Endothelial cell of umbilical vein (primary cell): ENCODE data around the gene KIAA0930.

ENCODE experiments used
- MYC ChIP-seq: IDR thresholded peaks from one replicate; pipeline ENCODE4 v1.6.1; 2011; ENCODE audit warnings: mild to moderate bottlenecking, low read depth, low read length
- POLR2A ChIP-seq: IDR thresholded peaks from 2 replicates; pipeline ENCODE4 v1.6.1; 2012; ENCODE audit warnings: low read depth, mild to moderate bottlenecking, control low read depth, low read length
- POLR2AphosphoS5 ChIP-seq: IDR thresholded peaks from 2 replicates; pipeline ENCODE4 v1.6.1; 2012; ENCODE audit warnings: low read depth, mild to moderate bottlenecking, control low read depth, low read length, moderate library complexity; ENCODE audit not compliant: insufficient read depth
- TF ChIP-seq, protein P1 (sequence below), 2 donors: IDR thresholded peaks; 1 replicate in 1 of 2; 2 replicates in 1 of 2; pipeline ENCODE4 v1.5.1; 2011; ENCODE audit warnings: low read length in 2 of 2, mild to moderate bottlenecking in 2 of 2, moderate library complexity in 2 of 2, control low read depth in 1 of 2, inconsistent platforms in 1 of 2, low read depth in 1 of 2; ENCODE audit not compliant: insufficient read depth in 1 of 2; ENCODE audit errors: extremely low read depth in 1 of 2

DNA sequence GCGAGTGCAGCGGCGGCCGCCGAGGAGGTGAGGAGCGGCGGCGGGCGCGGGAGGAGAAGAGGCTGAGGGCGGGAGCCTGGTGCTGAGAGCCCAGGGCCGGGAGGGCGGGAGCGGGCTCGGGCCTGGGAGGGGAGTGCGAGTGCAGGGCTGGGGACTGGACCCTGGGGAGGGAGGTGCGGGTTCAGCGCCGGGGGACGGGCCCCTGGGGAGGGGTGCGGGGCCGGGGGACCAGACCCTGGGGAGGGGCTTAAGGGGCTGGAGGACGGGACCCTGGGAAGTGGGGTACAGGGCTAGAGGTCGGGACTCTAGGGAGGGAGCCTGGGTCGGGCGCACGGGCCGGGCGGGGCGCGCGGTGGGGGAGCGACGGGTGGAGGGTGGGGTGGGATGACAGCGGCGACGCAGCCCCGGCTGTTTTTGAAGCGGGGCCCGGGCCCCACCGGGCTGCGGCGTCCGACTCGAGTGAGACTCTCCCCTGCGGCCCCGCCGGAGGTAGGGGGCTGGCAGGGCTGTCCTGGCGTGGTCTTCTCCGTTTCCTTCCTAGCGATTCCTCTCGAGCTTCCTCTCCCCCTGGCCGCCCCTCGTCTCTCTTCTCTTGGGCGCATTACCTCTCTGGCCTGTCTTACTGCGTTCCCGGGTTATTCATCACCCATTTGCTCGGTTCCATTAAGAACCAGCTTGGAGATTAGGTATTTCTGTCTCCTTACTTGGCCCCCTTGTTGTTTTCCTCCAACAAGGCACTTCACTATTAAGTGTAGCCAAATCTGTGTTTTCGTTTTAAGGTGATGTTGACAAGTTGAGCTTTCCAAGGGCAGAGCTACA is 76.2 kb downstream of the KIAA0930 start:
- no peak for TF ChIP-seq POLR2A
- no peak for TF ChIP-seq POLR2AphosphoS5
- TF ChIP-seq, protein P1, sequence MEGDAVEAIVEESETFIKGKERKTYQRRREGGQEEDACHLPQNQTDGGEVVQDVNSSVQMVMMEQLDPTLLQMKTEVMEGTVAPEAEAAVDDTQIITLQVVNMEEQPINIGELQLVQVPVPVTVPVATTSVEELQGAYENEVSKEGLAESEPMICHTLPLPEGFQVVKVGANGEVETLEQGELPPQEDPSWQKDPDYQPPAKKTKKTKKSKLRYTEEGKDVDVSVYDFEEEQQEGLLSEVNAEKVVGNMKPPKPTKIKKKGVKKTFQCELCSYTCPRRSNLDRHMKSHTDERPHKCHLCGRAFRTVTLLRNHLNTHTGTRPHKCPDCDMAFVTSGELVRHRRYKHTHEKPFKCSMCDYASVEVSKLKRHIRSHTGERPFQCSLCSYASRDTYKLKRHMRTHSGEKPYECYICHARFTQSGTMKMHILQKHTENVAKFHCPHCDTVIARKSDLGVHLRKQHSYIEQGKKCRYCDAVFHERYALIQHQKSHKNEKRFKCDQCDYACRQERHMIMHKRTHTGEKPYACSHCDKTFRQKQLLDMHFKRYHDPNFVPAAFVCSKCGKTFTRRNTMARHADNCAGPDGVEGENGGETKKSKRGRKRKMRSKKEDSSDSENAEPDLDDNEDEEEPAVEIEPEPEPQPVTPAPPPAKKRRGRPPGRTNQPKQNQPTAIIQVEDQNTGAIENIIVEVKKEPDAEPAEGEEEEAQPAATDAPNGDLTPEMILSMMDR (IDR thresholded peaks at IDR 0.05; ENCODE audit: extremely low read depth in 1 of 2, insufficient read depth in 1 of 2, low read depth in 1 of 2, low read length in 2 of 2), result no peak
- TF ChIP-seq MYC, result no peak
